CD4-positive, alpha-beta T cell treated with Interleukin-10 for 1 hour (primary cell): ENCODE results near the gene ADGRB2.
A peak's percentile ranks its signal among the peaks of the same experiment; 100 is the strongest.

Experiments
- DNase-seq: peaks from one replicate; pipeline ENCODE4 v3.0.0-alpha.2; 2020

Gene ADGRB2

DNA sequence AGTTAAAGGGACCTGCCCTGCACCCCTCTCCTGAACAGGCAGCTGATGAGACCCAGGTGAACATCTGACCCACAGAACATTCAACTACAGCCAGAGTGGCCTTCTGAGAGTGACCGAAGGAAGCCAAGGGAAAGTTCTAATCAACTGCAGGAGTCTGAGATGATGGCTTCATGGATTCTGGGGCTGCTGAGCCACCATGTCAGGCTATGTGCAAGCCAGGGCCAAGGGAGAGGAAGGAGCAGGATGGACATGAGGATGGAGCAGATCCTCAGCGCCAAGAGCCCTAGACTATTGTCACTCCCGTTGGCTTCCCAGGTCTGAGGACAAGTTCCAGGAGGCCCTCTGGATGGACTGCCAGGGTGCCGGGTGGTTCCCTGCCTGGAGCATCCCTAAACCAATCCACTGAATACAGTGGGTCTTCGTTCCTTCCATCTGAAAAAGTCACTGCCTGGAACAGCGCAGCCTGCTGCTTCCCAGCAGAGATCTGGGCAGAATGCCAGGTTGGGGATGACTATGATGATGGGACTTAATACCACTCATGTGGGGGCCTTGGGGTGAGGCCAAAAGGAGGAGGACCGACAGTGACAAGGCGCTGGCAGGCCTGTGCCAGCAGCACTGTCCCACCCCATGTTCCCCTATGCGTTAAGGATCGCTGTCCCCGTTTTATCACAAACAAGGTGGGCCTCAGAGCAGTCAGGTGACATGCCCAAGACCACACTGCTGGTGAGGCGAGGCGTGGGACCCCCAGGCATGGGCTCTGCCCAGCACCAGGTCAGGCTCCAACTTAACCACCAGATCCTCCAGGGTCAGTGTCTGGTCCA lies 31.9 kb upstream of the ADGRB2 start:
- no peak for DNase-seq

DNA sequence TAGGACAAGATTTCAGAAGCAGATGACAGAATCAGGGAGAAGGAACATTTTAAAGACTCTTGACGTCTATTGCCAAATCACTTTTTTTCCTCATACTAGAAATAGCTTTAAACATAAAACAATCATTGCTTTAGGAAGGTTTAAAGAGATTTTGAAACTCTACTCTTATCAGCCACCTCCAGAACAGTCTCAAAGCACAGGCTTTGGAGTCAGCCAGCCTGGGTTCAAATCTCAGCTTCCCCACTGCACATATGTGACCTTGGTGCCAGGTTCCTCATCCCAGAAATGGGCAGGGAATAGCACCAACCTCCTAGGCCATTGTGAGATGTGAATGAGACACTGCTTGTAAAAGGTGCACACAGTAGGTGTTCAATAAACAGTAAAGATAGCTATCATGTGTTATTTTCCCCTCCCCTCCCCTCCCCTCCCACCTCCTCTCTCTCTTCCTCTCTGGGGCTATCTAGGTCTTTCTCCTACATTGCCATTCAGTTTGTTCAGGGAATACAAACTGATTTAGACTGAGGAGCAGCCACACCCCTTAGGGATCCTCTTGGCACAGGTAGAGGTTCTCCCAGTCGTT lies 31.0 kb upstream of the ADGRB2 start:
- no peak for DNase-seq

- DNase-seq: no peak
Measured at GRCh38 chr1:31793586-31794285, 29.6 kb upstream of the ADGRB2 start.

- DNase-seq: no peak
Measured at GRCh38 chr1:31793086-31793485, 28.9 kb upstream of the ADGRB2 start.

- DNase-seq: no peak
Measured at GRCh38 chr1:31792541-31792940, 28.4 kb upstream of the ADGRB2 start.

GRCh38 chr1:31792116-31792515 lies 28.0 kb upstream of the ADGRB2 start:
- no peak for DNase-seq

DNA sequence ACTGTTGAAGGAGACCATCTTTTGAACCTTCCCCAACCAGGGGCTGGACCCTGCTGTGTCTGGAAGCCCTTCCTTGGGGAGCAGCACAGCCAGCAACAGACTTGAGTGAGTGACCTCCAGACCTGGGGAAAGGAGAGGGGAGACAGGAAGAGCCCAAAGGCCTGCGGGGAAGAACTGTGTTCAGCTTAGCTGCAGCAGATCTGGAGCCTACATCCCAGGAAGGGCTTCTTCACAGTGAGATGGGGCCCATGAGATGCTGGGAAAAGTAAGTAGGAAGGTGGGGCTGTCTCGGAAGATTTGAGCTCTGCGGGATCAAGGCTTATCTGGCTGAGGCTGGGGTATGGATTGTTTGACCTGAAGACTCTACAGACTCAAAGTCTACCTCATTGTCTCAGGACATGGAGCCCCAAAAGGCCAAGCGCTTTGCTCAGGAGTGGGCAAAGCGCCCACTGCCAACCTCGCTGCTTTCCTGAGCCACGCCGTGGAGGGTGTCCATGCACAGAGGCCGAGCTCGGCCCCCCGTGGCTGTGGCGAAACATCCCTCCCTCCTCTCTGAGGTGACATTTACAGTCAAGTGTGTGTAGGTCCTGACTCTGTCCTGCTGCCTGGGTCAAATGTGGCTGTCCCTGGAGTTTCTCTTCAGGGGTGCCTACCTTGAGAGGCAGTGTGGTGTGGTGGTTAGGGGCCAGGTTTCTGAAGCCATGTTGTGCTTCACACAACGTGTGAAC lies 27.2 kb upstream of the ADGRB2 start:
- no peak for DNase-seq

- DNase-seq: no peak
Measured at GRCh38 chr1:31790641-31791091, 26.5 kb upstream of the ADGRB2 start.

- no peak for DNase-seq
Measured at GRCh38 chr1:31790140-31790539, 26.0 kb upstream of the ADGRB2 start.

GRCh38 chr1:31789259-31790065 lies 25.3 kb upstream of the ADGRB2 start:
- peak; percentile 94 for DNase-seq

DNA sequence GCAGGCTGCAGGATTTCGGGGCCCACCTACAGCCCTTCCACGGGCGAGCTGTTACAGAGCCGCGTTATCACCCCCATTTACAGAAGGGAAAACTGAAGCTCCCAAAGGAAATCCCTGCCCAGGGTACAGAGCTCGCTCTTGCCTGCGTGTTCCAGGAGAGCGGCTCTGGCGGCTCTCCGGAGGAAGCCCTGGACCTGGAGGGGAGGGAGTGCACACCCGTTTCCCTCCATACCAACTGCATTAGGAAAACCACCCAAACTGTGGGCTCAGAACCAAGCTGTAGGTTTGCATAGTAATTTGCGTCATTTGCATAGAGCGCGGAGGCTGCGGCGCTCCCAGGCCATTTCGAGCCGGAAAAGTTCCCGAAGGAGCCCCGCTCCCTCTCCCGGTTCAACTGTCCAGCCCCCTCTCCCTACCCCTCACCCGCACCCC lies 24.7 kb upstream of the ADGRB2 start:
- no peak for DNase-seq

- peak; percentile 93 for DNase-seq
Measured at GRCh38 chr1:31788138-31788824, 24.1 kb upstream of the ADGRB2 start.

- no peak for DNase-seq
Measured at GRCh38 chr1:31787786-31788137, 23.6 kb upstream of the ADGRB2 start.

- no peak for DNase-seq
Measured at GRCh38 chr1:31787261-31787660, 23.1 kb upstream of the ADGRB2 start.

DNA sequence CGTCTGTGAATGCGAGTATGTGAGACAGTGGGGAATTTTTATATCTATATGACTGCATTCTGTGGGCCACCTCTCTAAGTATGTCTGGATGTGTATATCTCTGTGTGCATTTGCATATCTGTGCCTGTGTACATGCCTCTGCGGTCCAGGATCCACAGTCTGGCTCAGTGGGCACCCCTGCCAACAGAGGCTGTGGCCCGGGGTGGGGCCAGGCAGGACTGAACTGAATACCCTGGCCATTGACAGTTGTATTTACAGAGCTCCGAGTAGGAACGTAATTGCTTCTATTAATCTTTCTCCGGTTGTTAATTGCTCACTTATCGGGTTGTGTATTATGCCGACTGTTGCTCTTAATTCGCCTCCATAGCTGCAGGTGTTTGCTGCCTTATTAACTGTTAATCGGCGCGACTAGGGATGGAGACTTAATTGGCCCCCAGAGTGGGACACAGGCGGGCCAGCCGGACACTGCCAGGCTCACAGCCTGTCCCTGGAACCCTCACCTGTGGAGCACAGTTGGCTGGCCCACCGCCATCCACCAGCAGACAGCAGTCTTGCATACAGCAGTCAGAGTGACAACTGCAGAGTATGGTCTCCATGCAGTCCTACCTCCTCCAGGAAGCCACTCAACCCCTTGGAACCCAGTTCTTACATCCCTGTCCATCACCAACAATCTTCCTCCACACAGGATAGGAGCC lies 22.4 kb upstream of the ADGRB2 start:
- DNase-seq: no peak

DNA sequence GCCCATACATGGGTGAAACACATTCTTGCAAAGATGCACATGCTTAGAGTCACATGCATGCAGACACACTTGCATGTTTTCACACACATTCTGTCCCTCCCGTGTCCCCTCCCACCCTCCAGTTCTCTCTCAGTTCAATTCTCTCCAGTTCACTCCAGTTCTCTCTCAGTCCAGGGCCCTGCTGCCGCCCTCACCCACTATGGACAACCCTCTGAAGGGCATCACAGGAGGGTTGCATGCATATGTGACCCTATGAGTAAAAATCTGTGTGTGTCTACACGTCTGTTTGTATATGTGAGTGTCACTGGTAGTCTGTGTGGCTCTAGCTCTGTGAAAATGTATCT lies 21.8 kb upstream of the ADGRB2 start:
- no peak for DNase-seq

DNA sequence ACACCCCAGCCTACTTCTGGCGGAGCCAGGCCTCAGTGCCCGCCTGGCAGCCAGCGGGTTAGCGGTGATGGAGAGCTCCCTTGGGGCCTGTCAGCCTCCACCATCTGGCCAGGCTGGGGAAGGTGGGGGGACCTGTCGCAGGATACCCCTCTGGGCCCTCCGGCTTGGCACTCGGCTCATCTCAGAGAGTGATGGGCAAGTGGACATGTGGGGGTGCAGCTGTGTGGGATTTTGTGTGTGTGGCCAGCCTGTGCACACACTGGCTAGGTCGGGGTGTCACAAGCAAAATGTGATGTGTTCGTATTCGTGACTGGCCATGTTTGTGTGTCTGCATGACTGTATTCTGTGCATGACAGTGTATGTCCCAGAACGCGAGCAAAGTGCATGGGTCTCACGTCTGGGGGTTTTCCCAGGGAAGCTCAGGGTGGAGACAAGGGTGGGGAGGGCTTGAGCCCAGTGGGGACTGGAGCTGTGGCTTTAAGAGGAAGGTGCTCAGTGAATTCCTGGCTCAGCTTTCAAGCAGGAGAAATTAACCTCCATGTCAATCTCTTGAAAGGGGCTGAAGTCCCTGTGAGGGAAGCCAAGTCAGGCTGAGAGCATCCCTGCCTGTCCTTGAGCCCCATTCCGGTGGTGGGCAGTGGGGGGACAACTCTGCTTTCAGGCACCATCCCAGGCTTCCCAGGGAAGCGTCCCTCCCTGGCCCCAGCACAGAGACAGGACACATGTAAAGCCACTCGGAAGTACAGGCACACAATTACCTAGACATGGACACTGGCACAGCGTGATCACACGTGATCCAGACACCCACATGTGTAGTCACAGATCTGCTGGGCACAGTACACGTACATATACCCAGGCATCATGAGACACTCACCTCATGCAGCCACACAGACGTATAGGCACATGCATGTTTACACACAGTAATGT lies 21.1 kb upstream of the ADGRB2 start:
- no peak for DNase-seq

GRCh38 chr1:31784356-31785019 lies 20.3 kb upstream of the ADGRB2 start:
- DNase-seq: no peak

DNA sequence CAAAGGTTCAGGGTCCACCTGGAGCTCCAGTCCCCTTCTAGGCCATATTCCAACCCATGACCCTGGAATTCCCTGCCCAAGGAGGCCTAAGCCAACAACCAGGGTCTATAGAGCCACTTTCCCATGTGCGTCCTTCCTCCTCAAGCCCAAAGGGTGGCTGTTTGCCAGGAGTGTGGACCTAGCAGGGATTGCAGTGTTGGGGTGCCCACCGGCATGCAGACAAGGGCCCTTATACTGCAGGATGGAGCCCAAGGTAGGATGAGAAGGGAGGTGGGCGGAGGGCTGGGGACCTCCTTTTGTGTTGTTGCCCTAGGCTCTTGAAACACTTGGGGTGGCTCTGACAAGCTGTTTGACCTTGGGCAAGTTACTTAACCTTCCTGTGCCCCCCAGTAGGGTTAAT lies 19.7 kb upstream of the ADGRB2 start:
- no peak for DNase-seq
